ENCODE data around the gene CGB7.
"Not testable (repeated sequence)": the region's sequence is repeated elsewhere in the genome, so short reads cannot be mapped to it uniquely, and the experiment has no call there.

CGB7 gene

DNA sequence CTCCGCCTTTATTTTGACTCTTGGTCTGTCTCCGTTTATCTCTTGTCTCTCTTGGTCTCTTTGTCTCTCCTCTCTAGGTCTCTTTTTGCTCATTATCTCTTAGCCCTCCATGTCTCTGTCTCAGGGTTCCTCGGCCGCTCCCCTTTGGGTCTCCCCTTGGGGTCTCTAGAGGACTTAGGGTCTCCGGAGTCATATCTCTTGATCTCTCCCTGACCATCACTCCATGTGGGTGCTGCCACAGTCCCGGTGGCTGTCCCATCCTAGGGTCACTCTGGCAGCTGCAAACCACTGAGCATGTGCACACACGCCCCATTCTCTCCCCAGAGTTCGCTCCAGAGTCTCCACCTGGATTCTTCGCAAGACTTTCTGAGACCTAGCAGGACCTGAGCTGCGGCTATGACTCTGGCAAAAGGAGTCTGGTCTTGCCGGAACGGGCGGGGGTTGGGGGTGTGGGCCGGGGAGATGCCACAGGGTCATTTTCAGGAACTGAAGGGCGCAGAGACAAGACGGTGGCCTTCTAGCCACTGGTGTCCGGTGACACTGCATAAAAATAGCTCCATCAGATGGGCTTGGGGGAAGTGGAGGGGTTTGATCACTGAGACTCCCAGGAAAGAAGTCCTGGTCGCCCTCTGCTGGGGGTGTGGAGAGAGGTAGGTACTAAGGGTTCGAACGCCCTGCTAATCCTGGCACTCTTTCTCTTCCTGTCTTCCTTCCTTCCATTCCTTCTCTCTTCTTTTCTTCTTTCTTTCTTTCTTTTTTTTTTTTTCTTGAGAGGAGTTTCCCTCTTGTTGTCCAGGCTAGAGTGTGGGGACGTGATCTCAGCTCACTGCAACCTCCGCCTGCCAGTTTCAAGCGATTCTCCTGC is 16.2 kb upstream of the CGB7 start:
- no peak for DNase-seq

DNA sequence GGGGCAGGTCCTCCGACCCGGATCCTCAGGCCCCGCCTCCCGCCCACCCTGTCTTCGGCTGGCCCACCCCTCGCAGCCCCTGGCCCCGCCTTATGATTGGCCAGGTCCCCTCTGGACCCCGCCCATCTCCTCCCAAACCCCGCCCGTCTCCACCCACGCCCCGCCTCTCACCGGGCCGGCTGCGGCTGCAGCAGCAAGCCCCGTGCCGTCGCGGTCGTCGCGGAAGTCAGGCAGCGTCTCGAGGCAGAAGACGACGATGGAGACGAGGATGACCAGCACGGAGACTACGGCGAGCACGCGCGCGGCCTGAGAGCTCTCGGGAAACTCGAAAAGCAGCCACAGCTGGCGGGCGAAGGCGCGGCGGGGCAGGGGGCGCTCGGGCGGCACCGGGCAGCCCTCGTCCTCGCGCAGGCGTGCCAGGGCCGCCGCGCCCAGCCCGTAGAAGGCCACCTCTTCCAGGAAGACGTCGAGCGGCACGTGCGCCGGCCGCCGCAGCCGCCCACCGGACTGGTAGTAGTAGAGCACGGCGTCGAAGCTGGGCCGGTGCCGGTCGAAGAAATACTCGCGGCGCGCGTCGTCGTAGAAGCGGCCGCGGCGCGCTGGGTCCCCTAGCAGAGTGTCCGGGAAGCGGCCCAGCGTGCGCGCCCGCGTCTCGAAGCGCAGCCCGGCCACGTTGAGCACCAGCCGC is 14.5 kb upstream of the CGB7 start:
- no peak for DNase-seq

- DNase-seq: no peak
Measured at GRCh38 chr19:49070416-49070815, 12.9 kb upstream of the CGB7 start.

DNA sequence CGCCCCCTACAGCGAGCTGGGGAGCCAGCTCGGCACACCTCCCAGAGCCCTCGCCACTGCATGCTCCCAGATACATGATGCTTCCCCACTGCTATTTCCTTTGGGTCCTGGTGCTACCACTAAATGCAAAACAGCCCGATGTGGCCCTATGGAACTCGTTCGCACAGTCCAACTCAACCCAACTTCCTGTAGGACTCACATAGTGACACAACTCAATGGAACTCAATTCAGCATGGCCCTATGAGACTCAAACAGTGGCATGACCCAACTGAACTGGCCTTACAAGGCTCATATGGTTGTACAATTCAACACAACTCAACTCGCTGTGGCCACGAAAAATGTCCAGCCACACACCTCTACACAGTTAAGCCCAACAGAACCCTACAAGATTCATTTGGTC is 11.5 kb upstream of the CGB7 start:
- DNase-seq: no peak

DNA sequence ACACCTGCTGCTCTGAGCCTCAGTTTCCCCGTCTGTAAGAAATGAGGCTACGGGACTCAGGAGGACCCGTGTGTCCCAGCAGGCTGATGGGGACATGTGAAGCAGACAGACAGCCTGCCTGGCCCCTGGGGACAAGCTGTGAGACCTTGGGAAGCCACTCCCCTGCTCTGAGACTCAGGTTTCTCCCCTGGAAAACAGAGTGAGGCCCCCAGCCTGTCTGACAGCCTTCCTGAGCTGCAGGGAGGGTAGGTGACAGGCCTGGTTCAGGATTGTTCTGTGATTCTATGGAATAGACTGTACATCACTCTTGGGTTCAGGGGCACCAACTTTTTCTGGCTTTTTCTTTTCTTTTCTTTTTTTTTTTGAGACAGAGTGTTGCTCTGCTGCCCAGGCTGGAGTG is 10.0 kb upstream of the CGB7 start:
- no peak for DNase-seq

GRCh38 chr19:49065905-49066512 is 8.5 kb upstream of the CGB7 start:
- DNase-seq: no peak

- no peak for DNase-seq
Measured at GRCh38 chr19:49064768-49065611, 7.4 kb upstream of the CGB7 start, which contains the start of gene NTF4. Gene NTF4, minus strand, starts transcription at chr19:49064818. Its CDS starts 2,821 bp downstream, at chr19:49061997.

DNA sequence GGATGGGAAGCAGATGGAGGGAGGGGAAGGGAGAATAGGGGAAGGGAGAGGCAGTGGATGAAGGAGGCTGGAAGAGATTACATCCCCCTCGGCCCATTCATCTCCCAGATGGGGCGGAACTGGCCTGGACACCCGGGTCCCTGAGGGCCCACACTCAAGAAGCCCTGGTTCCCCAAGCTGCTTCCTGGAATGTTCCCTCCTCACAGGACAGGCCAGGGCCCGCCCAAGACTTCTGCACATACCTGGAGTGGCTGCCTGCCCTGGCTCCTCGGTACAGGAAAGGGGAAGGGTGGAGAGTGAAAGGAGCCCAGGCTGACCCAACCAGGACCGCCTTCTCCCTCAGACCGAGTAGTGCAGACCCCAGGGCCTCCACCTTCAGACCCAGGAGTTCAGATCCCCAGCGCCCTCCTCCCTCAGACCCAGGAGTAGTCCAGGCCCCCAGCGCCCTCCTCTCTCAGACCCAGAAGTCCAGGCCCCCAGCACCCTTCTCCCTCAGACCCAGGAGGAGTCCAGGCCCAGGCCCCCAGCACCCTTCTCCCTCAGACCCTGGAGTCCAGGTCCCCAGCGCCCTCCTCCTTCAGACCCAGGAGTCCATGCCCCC is 6.6 kb upstream of the CGB7 start:
- no peak for DNase-seq

DNA sequence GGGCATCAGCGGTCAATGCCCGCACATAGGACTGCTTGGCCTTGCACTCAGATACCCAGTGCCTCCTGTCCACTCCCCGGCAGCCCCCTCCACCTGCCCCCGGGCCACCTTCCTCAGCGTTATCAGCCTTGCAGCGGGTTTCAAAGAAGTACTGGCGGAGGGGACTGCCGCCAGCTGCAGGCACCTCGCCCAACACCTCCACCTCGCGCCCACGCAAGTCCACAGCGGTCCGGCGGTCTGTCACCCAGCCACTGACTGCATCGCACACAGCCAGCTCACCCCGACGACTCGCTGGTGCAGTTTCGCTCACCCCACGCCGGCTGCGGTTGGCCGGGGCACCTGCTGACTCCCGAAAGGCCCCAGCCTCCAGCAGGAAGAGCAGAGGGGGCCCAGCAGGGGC is 3.9 kb upstream of the CGB7 start:
- no peak for DNase-seq

- no peak for DNase-seq
Measured at GRCh38 chr19:49061000-49061399, 3.5 kb upstream of the CGB7 start.

GRCh38 chr19:49059053-49059452 is 1.5 kb upstream of the CGB7 start:
- no peak for DNase-seq

DNA sequence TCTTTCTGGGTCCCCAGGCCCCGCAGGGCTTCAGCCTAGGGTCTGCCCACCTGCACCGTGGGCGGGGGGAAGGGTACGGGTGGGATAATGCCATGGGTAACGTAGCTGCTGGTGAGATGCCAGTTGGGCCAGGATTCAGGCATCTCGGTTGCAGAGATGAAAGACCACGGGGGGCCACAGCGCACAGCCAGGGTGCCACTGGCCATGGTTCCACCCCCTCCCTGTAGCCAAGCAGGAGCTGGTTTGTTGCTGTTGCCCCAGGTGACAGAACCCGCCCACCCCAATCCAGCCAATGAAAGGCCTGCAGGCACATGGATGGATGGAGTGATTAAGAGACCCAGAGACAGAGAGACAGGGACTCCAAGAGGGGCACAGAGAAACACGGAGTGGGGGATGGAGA is 1.0 kb upstream of the CGB7 start:
- no peak for DNase-seq

DNA sequence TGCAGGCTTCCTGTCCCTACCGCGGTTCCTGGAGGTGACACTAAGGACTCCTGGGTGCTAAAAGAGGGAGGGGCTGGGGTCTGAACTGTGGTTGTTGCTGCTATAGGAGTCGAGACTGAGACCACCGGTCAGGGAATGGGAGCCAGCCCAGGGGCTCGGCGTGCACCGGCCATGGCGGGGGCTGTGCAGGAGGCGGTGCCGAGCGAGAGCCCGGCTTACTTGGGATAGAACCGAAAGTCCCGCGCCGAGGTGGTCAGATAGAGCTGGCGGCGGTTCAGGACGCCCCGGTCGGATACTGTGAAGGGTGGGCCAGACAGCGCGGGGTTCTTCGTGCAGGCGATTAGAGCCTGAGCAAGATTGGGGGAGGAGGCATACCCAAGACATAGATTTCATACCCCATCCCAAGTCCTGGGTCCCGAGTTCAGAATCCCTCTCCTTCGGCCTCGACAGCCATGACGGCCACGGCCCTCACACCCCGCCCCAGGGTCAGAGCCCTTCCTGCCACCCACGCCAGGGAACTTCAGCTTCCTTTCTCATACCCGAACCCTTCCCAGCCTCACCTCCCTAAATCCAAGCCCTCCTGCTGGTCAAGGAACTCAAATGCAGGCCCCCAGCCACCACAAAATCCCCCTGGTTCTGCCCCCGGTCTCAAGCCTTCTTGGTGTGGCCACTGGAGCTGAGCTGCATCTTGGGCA is 500 bp downstream of the CGB7 start:
- not testable (repeated sequence) for DNase-seq

- no peak for DNase-seq
Measured at GRCh38 chr19:49056101-49056901, 1.2 kb downstream of the CGB7 start.

DNA sequence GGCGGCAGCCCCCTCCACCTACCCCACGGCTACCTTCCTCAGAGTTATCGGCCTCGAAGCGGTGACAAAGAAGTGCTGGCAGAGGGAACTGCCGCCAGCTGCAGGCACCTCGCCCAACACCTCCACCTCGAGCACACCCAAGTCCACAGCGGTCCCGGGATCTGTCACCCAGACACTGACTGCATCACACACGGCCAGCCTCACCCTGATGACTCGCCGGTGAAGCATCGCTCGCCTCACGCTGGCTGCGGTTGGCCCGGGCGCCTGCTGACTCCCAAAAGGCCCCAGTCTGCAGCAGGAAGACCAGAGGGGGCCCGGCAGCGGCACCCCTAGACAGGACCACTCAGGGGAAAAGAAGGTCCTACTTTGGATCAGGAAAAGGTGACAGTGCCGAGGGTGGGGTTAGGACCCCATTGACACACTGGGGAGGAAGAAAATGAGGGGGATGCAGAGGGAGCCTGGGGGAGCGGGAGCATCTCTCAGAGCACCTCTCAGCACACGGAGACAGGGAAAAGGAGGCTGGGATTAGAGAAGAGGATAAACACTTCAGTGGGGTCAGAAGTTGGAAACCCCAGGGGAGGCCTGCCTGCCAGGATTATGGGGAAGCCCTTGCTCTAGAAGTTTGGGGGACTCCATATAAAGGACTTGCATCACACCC is 7.0 kb downstream of the CGB7 start:
- DNase-seq: not testable (repeated sequence)

GRCh38 chr19:49049834-49050233 is 7.7 kb downstream of the CGB7 start:
- not testable (repeated sequence) for DNase-seq

DNA sequence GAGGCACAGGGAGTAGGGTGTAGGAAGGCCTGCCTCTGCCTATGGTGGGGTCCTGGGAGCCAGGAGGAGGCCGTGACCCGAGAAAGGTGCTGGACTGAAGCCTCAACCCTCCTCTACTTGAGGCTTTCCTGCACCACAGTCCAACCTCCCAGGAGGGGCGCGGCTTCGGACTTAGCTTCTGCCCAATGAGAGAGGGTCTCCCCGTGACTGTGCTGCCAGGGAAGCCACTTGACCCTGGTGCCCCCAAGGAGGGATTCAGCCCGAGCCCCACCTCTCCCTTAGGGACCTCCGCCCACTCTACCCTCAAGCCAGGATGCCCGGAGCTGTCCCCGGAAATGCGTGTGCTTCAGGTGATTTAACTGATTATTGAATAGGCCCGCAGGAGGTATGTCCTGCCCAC is 8.5 kb downstream of the CGB7 start, which contains the start of gene CGB8:
Gene CGB8 (minus strand): TSS at position 101 of the 400 bp plus-strand sequence. CDS start 372 bp downstream, outside the sequence.
- not testable (repeated sequence) for DNase-seq

DNA sequence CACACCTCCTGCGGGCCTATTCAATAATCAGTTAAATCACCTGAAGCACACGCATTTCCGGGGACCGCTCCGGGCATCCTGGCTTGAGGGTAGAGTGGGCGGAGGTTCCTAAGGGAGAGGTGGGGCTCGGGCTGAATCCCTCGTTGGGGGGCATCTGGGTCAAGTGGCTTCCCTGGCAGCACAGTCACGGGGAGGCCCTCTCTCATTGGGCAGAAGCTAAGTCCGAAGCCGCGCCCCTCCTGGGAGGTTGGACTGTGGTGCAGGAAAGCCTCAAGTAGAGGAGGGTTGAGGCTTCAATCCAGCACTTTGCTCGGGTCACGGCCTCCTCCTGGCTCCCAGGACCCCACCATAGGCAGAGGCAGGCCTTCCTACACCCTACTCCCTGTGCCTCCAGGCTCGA is 14.0 kb downstream of the CGB7 start, which contains the start of gene CGB5:
Gene CGB5 (plus strand): TSS at position 301 of the 400 bp plus-strand sequence. CDS start 362 bp downstream, outside the sequence.
- not testable (repeated sequence) for DNase-seq

DNA sequence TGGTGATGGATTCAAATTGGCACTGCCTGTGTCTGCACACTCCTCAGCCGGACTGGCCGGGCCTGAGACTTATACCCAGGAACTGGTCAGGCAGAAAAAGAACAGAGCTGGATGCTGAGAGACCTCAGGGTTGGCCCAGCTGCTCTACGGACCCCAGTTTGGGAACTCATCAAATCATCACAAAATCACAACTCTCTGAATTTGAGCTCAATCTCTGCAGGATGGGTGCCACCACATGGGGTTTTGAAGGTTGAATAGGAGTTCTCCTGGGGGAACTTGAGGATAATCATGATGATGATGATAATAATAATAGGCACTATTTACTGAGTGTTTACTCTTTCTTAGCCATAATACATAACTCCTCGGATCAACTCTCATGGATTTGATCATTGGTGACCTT is 14.9 kb downstream of the CGB7 start:
- not testable (repeated sequence) for DNase-seq

- DNase-seq: no peak
Measured at GRCh38 chr19:49042177-49042576, 15.4 kb downstream of the CGB7 start.

All from NCI-H187 treated with DMSO at 0.1 percent for 48 hours (cell line).